ENCODE data around the gene HOXA1.

HOXA1 gene

GRCh38 chr7:27105301-27106031 lies 9.7 kb upstream of the HOXA1 start:
- Mint-ChIP-seq H3K4me3 (no peak overlapping the region), H3K36me3 (peaks cover 20% of the 10 kb centered on the region), H3K27ac (no peak overlapping the region), H3K4me1 (peaks cover 11% of the 10 kb centered on the region), H3K27me3 (peaks cover 57% of the 10 kb centered on the region), H3K9me3 (peaks cover 3% of the 10 kb centered on the region)
- ATAC-seq = no peak

GRCh38 chr7:27104341-27105058 lies 8.7 kb upstream of the HOXA1 start:
- Mint-ChIP-seq H3K4me3 (no peak overlapping the region), H3K4me1 (peaks cover 11% of the 10 kb centered on the region), H3K27me3 (peaks cover 67% of the 10 kb centered on the region), H3K9me3 (peaks cover 3% of the 10 kb centered on the region), H3K36me3 (peaks cover 29% of the 10 kb centered on the region), H3K27ac (no peak overlapping the region)
- no peak for ATAC-seq

GRCh38 chr7:27103489-27104226 lies 7.9 kb upstream of the HOXA1 start:
- Mint-ChIP-seq H3K36me3 (peaks cover 37% of the 10 kb centered on the region), H3K27me3 (peaks cover 75% of the 10 kb centered on the region), H3K27ac (no peak overlapping the region), H3K9me3 (peaks cover 3% of the 10 kb centered on the region), H3K4me1 (peaks cover 15% of the 10 kb centered on the region), H3K4me3 (no peak overlapping the region)
- no peak for ATAC-seq

GRCh38 chr7:27102581-27103442 lies 7.0 kb upstream of the HOXA1 start, which contains the start of gene HOXA2:
Gene HOXA2 (minus strand): TSS chr7:27102683. CDS start chr7:27102500, 183 bp downstream.
- no peak for ATAC-seq
- peaks cover 23% of the 10 kb centered on the region for H3K4me1 Mint-ChIP-seq
- peak within 1 kb of the TSS; percentile 34 for H3K4me3 Mint-ChIP-seq
- H3K27ac Mint-ChIP-seq = no peak within 1 kb of the TSS
- peaks cover 3% of the 10 kb centered on the region for H3K9me3 Mint-ChIP-seq
- H3K27me3 Mint-ChIP-seq = peaks cover 81% of the 10 kb centered on the region
- peaks cover 37% of the 10 kb centered on the region for H3K36me3 Mint-ChIP-seq

- H3K27me3 Mint-ChIP-seq = peaks cover 81% of the 10 kb centered on the region
- no peak for ATAC-seq
- H3K4me1 Mint-ChIP-seq = peaks cover 31% of the 10 kb centered on the region
Observed at GRCh38 chr7:27101957-27102580, 6.3 kb upstream of the HOXA1 start.

GRCh38 chr7:27101171-27101956 lies 5.6 kb upstream of the HOXA1 start:
- Mint-ChIP-seq H3K27me3 (peaks cover 83% of the 10 kb centered on the region), H3K4me3 (no peak overlapping the region), H3K9me3 (no peaks in the 10 kb centered on the region), H3K27ac (no peak overlapping the region), H3K36me3 (peaks cover 32% of the 10 kb centered on the region), H3K4me1 (peaks cover 34% of the 10 kb centered on the region)
- ATAC-seq = no peak

More at GRCh38 chr7:27101957-27102580, 6.3 kb upstream of the HOXA1 start:
- H3K4me3 Mint-ChIP-seq = peak overlapping the region; percentile 34
- no peak overlapping the region for H3K27ac Mint-ChIP-seq
- no peaks in the 10 kb centered on the region for H3K9me3 Mint-ChIP-seq
- peaks cover 32% of the 10 kb centered on the region for H3K36me3 Mint-ChIP-seq

GRCh38 chr7:27100694-27101170 lies 4.9 kb upstream of the HOXA1 start:
- no peak for ATAC-seq
- Mint-ChIP-seq H3K4me3 (no peak overlapping the region), H3K36me3 (peaks cover 32% of the 10 kb centered on the region), H3K4me1 (peaks cover 35% of the 10 kb centered on the region), H3K9me3 (no peaks in the 10 kb centered on the region), H3K27me3 (peaks cover 83% of the 10 kb centered on the region), H3K27ac (no peak overlapping the region)

GRCh38 chr7:27099453-27100370 lies 3.9 kb upstream of the HOXA1 start:
- Mint-ChIP-seq H3K9me3 (no peaks in the 10 kb centered on the region), H3K27ac (no peak overlapping the region), H3K27me3 (peaks cover 86% of the 10 kb centered on the region), H3K4me1 (peaks cover 45% of the 10 kb centered on the region), H3K36me3 (peaks cover 32% of the 10 kb centered on the region), H3K4me3 (no peak overlapping the region)
- ATAC-seq = no peak

- Mint-ChIP-seq H3K27ac (no peak overlapping the region), H3K27me3 (peaks cover 86% of the 10 kb centered on the region), H3K9me3 (no peaks in the 10 kb centered on the region), H3K4me3 (no peak overlapping the region), H3K4me1 (peaks cover 54% of the 10 kb centered on the region), H3K36me3 (peaks cover 32% of the 10 kb centered on the region)
- no peak for ATAC-seq
Observed at GRCh38 chr7:27098578-27099451, 3.0 kb upstream of the HOXA1 start.

- no peak for ATAC-seq
- Mint-ChIP-seq H3K9me3 (no peaks in the 10 kb centered on the region), H3K4me3 (peak overlapping the region; percentile 21)
Observed at GRCh38 chr7:27097686-27098577, 2.1 kb upstream of the HOXA1 start.

GRCh38 chr7:27096768-27097514 lies 1.1 kb upstream of the HOXA1 start:
- peak overlapping the region; percentile 82 for H3K27ac Mint-ChIP-seq
- peaks cover 32% of the 10 kb centered on the region for H3K36me3 Mint-ChIP-seq

More at GRCh38 chr7:27097686-27098577, 2.1 kb upstream of the HOXA1 start:
- peaks cover 51% of the 10 kb centered on the region for H3K4me1 Mint-ChIP-seq
- H3K36me3 Mint-ChIP-seq = peaks cover 32% of the 10 kb centered on the region
- peaks cover 86% of the 10 kb centered on the region for H3K27me3 Mint-ChIP-seq
- H3K27ac Mint-ChIP-seq = peak overlapping the region; percentile 82

More at GRCh38 chr7:27096768-27097514, 1.1 kb upstream of the HOXA1 start:
- H3K4me1 Mint-ChIP-seq = peaks cover 43% of the 10 kb centered on the region
- H3K9me3 Mint-ChIP-seq = no peaks in the 10 kb centered on the region
- H3K27me3 Mint-ChIP-seq = peaks cover 86% of the 10 kb centered on the region
- H3K4me3 Mint-ChIP-seq = peak overlapping the region; percentile 88
- no peak for ATAC-seq

Data from stimulated activated memory B cell treated with anti-CD40 and anti-IgM and Interleukin-4, amounts not matched to agents 10 μg/mL and 1 μg/mL and 100 μg/mL, for 72 hours (primary cell).